Measurements from ENCODE around the gene CNTNAP4. TPM values are rescaled to one million over a fixed set of nuclear protein-coding genes. Genes with fewer than 3 reads are reported as not detected.

Gene CNTNAP4
- total RNA-seq: not detected
- long read RNA-seq: 0 reads

GRCh38 chr16:76276745-76277438 is at the start of gene CNTNAP4:
Gene CNTNAP4 (plus strand): TSS chr16:76277401. CDS start chr16:76277663, 262 bp downstream.
- ATAC-seq: no peak
- no peak for DNase-seq
- intact Hi-C loops (cut with DNase I, micrococcal nuclease): no loop called here

- no peak for DNase-seq
- ATAC-seq: no peak
- intact Hi-C loops (cut with DNase I, micrococcal nuclease): no loop called here
These were observed 48.6 kb upstream of the CNTNAP4 start for GRCh38 chr16:76228546-76229146.

GRCh38 chr16:76232704-76233103 is 44.5 kb upstream of the CNTNAP4 start:
- DNase-seq (no peak), ATAC-seq (no peak)
- intact Hi-C loops (cut with DNase I, micrococcal nuclease): no loop called here

- intact Hi-C loops (cut with DNase I, micrococcal nuclease): no loop called here
- DNase-seq (no peak), ATAC-seq (no peak)
These were observed 42.2 kb upstream of the CNTNAP4 start for GRCh38 chr16:76235025-76235424.

GRCh38 chr16:76235426-76235825 is 41.8 kb upstream of the CNTNAP4 start:
- ATAC-seq: no peak
- intact Hi-C loops (cut with DNase I, micrococcal nuclease): no loop called here
- DNase-seq: no peak

GRCh38 chr16:76237471-76237870 is 39.7 kb upstream of the CNTNAP4 start:
- intact Hi-C loops (cut with DNase I, micrococcal nuclease): no loop called here
- no peak for ATAC-seq
- no peak for DNase-seq

- DNase-seq (no peak), ATAC-seq (no peak)
- intact Hi-C loops (cut with DNase I, micrococcal nuclease): no loop called here
These were observed 35.4 kb upstream of the CNTNAP4 start for GRCh38 chr16:76241755-76242154.

- intact Hi-C loops (cut with DNase I, micrococcal nuclease): no loop called here
- no peak for DNase-seq
- no peak for ATAC-seq
These were observed 33.6 kb upstream of the CNTNAP4 start for GRCh38 chr16:76243620-76244019.

GRCh38 chr16:76246587-76246986 is 30.6 kb upstream of the CNTNAP4 start:
- no peak for DNase-seq
- ATAC-seq: no peak
- intact Hi-C loops (cut with DNase I, micrococcal nuclease): no loop called here

GRCh38 chr16:76265434-76266045 is 11.7 kb upstream of the CNTNAP4 start:
- intact Hi-C loops (cut with DNase I, micrococcal nuclease): no loop called here
- peak in 1 of 2 donors; percentile 32 for DNase-seq
- ATAC-seq: peak; percentile 61

GRCh38 chr16:76268824-76269223 is 8.4 kb upstream of the CNTNAP4 start:
- intact Hi-C loops (cut with DNase I, micrococcal nuclease): no loop called here
- ATAC-seq: no peak

GRCh38 chr16:76277460-76278030 is 344 bp downstream of the CNTNAP4 start:
- ATAC-seq: no peak
- intact Hi-C loops (cut with DNase I, micrococcal nuclease): no loop called here
- no peak for DNase-seq

More at GRCh38 chr16:76268824-76269223, 8.4 kb upstream of the CNTNAP4 start:
- no peak for DNase-seq

- ATAC-seq: no peak
- intact Hi-C loops (cut with DNase I, micrococcal nuclease): no loop called here
- no peak for DNase-seq
These were observed 885 bp downstream of the CNTNAP4 start for GRCh38 chr16:76278086-76278485.

GRCh38 chr16:76278980-76279379 is 1.8 kb downstream of the CNTNAP4 start:
- ATAC-seq (no peak), DNase-seq (no peak)
- intact Hi-C loops (cut with DNase I, micrococcal nuclease): no loop called here

GRCh38 chr16:76280421-76281215 is 3.4 kb downstream of the CNTNAP4 start:
- intact Hi-C loops (cut with DNase I, micrococcal nuclease): no loop called here
- no peak for ATAC-seq
- no peak for DNase-seq

- ATAC-seq (no peak), DNase-seq (no peak)
- intact Hi-C loops (cut with DNase I, micrococcal nuclease): no loop called here
These were observed 10.3 kb downstream of the CNTNAP4 start for GRCh38 chr16:76287466-76287865.

- DNase-seq: no peak
- no peak for ATAC-seq
These were observed 15.0 kb downstream of the CNTNAP4 start for GRCh38 chr16:76292218-76292617.

GRCh38 chr16:76293980-76294379 is 16.8 kb downstream of the CNTNAP4 start:
- DNase-seq (no peak), ATAC-seq (no peak)
- intact Hi-C loops (cut with DNase I, micrococcal nuclease): no loop called here

More at GRCh38 chr16:76292218-76292617, 15.0 kb downstream of the CNTNAP4 start:
- intact Hi-C loops (cut with DNase I, micrococcal nuclease): no loop called here
